CD4-positive, alpha-beta memory T cell (primary cell): ENCODE results near the gene YJU2. TPM values are rescaled to one million over a fixed set of nuclear protein-coding genes. Genes with fewer than 3 reads are reported as not detected.

Experiments
- CTCF ChIA-PET: fragments of 350-600 bp; sonication (Branson Sonifier 250); formaldehyde crosslinking; loops from one replicate; lab custom pipeline; 2021; ENCODE audit warnings: inconsistent platforms; ENCODE audit not compliant: partially characterized antibody; lab: Charles Lee
- POLR2A ChIA-PET: fragments of 350-600 bp; sonication (Branson Sonifier 250); formaldehyde crosslinking; loops from one replicate; lab custom pipeline; 2021; ENCODE audit not compliant: partially characterized antibody; lab: Charles Lee
- DNase-seq, 5 donors: peaks; one replicate each; pipeline versions ENCODE4 v3.0.0 to v3.0.0-alpha.2; 2020 to 2022; ENCODE audit warnings: mixed read lengths in 1 of 5
- H3K27ac ChIP-seq: one replicate; pipeline ENCODE4 v1.7.0; 2013; ENCODE audit warnings: low read depth, low read length
- H3K27me3 ChIP-seq: 2 replicates; pipeline ENCODE4 v1.7.0; 2013; ENCODE audit warnings: mild to moderate bottlenecking, low read length, moderate library complexity; ENCODE audit not compliant: insufficient read depth
- H3K36me3 ChIP-seq: 2 replicates; pipeline ENCODE4 v1.7.0; 2013; ENCODE audit warnings: mild to moderate bottlenecking, low read length, moderate library complexity; ENCODE audit not compliant: insufficient read depth
- H3K4me1 ChIP-seq: 2 replicates; pipeline ENCODE4 v1.7.0; 2013; ENCODE audit warnings: mild to moderate bottlenecking, low read length, moderate library complexity; ENCODE audit not compliant: insufficient read depth
- H3K4me3 ChIP-seq, 2 donors: one replicate each; pipeline ENCODE4 v1.7.0; 2013; ENCODE audit warnings: low read length in 2 of 2, mild to moderate bottlenecking in 1 of 2
- H3K9me3 ChIP-seq, 2 donors: one replicate each; pipeline ENCODE4 v1.7.0; 2013; ENCODE audit warnings: low read length in 2 of 2, control low read depth in 1 of 2; ENCODE audit not compliant: control insufficient read depth in 1 of 2
- H3K27ac Mint-ChIP-seq, 7 donors: one replicate each; pipeline ENCODE4 v1.8.0; 2020 to 2021; ENCODE audit warnings: mixed read lengths in 7 of 7, mild to moderate bottlenecking in 6 of 7, inconsistent platforms in 3 of 7, moderate library complexity in 3 of 7
- H3K27me3 Mint-ChIP-seq, 2 donors: one replicate each; pipeline ENCODE4 v1.8.0; 2020 to 2021; ENCODE audit warnings: mixed read lengths in 2 of 2
- H3K36me3 Mint-ChIP-seq, 2 donors: one replicate each; pipeline ENCODE4 v1.8.0; 2020 to 2021; ENCODE audit warnings: mixed read lengths in 2 of 2, inconsistent platforms in 1 of 2, mild to moderate bottlenecking in 1 of 2
- H3K4me1 Mint-ChIP-seq, 4 donors: one replicate each; pipeline ENCODE4 v1.8.0; 2020 to 2021; ENCODE audit warnings: mixed read lengths in 4 of 4, mild to moderate bottlenecking in 1 of 4
- H3K4me3 Mint-ChIP-seq, 8 donors: one replicate each; pipeline ENCODE4 v1.8.0; 2020 to 2021; ENCODE audit warnings: mixed read lengths in 8 of 8, mild to moderate bottlenecking in 7 of 8, moderate library complexity in 6 of 8, inconsistent platforms in 3 of 8
- H3K9me3 Mint-ChIP-seq, 8 donors: one replicate each; pipeline ENCODE4 v1.8.0; 2020 to 2021; ENCODE audit warnings: mixed read lengths in 8 of 8, mild to moderate bottlenecking in 5 of 8, inconsistent platforms in 3 of 8, moderate library complexity in 1 of 8
- intact Hi-C: fragments of 100-400 bp; cut with micrococcal nuclease; formaldehyde crosslinking; loops from one replicate; pipeline ENCODE4 v1.15.1; 2023
- polyA plus RNA-seq, 2 donors: library from polyadenylated mRNA; unstranded; fragments of 300-500 nt; fragmentation: Illumina TruSeq; gene quantifications; one replicate each; pipeline ENCODE4 v1.2.3, GENCODE V29; 2021
- total RNA-seq, 2 experiments: library from RNA; stranded (reverse); gene quantifications; one replicate each; pipeline ENCODE4 v1.2.3, GENCODE V29; 2021

The YJU2 gene
- total and polyA plus RNA-seq, 4 experiments from 2014 or later = 13.0 to 36.1 (median 28.7) TPM

GRCh38 chr19:4278010-4278409, 31.1 kb downstream of the YJU2 start:
- Mint-ChIP-seq H3K36me3 (no peaks in the 10 kb centered on the region), H3K4me3 (peak overlapping the region in 1 of 8 donors; percentile 61), H3K4me1 (no peaks in the 10 kb centered on the region), H3K9me3 (no peaks in the 10 kb centered on the region), H3K27me3 (peaks cover 13 to 23% of the 10 kb centered on the region in 2 donors), H3K27ac (no peak overlapping the region)
- intact Hi-C loops = no loop called here
- ChIA-PET CTCF (interaction anchor here (1.0 kb wide), 1 partner anchor 11 kb away, joined by 5 read pairs; no protein-coding TSS in a partner anchor), POLR2A (interaction anchor here (1.2 kb wide), 1 partner anchor 65 kb away, joined by 4 read pairs; the partner anchor contains the start of gene MPND)
- Histone ChIP-seq H3K4me1 (no peaks in the 10 kb centered on the region), H3K36me3 (no peaks in the 10 kb centered on the region), H3K4me3 (no peak overlapping the region), H3K27ac (no peak overlapping the region), H3K9me3 (no peaks in the 10 kb centered on the region), H3K27me3 (peaks cover 3% of the 10 kb centered on the region)
- DNase-seq = no peak

- CTCF ChIA-PET = interaction anchor here (1.0 kb wide), 1 partner anchor 12 kb away, joined by 5 read pairs; no protein-coding TSS in a partner anchor
- no peaks in the 10 kb centered on the region for H3K4me1 ChIP-seq
These were observed 31.8 kb downstream of the YJU2 start, which contains the start of gene SHD for GRCh38 chr19:4278419-4279266. Gene SHD, plus strand, starts transcription at chr19:4279266. Its CDS starts 798 bp downstream, at chr19:4280064.

GRCh38 chr19:4279267-4279529, 32.3 kb downstream of the YJU2 start:
- H3K27me3 Mint-ChIP-seq = peaks cover 13 to 25% of the 10 kb centered on the region in 2 donors
- Histone ChIP-seq H3K4me1 (no peaks in the 10 kb centered on the region), H3K27me3 (peaks cover 3% of the 10 kb centered on the region), H3K9me3 (no peaks in the 10 kb centered on the region), H3K36me3 (no peaks in the 10 kb centered on the region), H3K27ac (no peak overlapping the region), H3K4me3 (no peak overlapping the region)
- no peaks in the 10 kb centered on the region for H3K4me1 Mint-ChIP-seq
- no peak overlapping the region for H3K27ac Mint-ChIP-seq
- no peaks in the 10 kb centered on the region for H3K36me3 Mint-ChIP-seq
- no peak overlapping the region for H3K4me3 Mint-ChIP-seq
- no peaks in the 10 kb centered on the region for H3K9me3 Mint-ChIP-seq
- intact Hi-C loops = no loop called here
- POLR2A ChIA-PET = no interaction called here
- CTCF ChIA-PET = no interaction called here
- DNase-seq = no peak

More at GRCh38 chr19:4278419-4279266, 31.8 kb downstream of the YJU2 start, which contains the start of gene SHD:
- peak within 1 kb of the TSS in 5 of 8 donors; percentile 16 to 61 (median 29) for H3K4me3 Mint-ChIP-seq
- H3K27ac Mint-ChIP-seq = no peak within 1 kb of the TSS
- Histone ChIP-seq H3K36me3 (no peaks in the 10 kb centered on the region), H3K27ac (no peak within 1 kb of the TSS), H3K9me3 (no peaks in the 10 kb centered on the region), H3K27me3 (peaks cover 3% of the 10 kb centered on the region), H3K4me3 (no peak within 1 kb of the TSS)
- intact Hi-C loops = no loop called here
- peaks cover 13 to 25% of the 10 kb centered on the region in 2 donors for H3K27me3 Mint-ChIP-seq
- no peaks in the 10 kb centered on the region for H3K9me3 Mint-ChIP-seq
- H3K36me3 Mint-ChIP-seq = no peaks in the 10 kb centered on the region
- POLR2A ChIA-PET = interaction anchor here (1.2 kb wide), 1 partner anchor 64 kb away, joined by 4 read pairs; the partner anchor contains the start of gene MPND
- no peak for DNase-seq
- no peaks in the 10 kb centered on the region for H3K4me1 Mint-ChIP-seq

- intact Hi-C loops = no loop called here
- ChIA-PET POLR2A (no interaction called here), CTCF (no interaction called here)
- Histone ChIP-seq H3K4me1 (no peaks in the 10 kb centered on the region), H3K27ac (no peak overlapping the region), H3K36me3 (no peaks in the 10 kb centered on the region), H3K4me3 (no peak overlapping the region), H3K9me3 (no peaks in the 10 kb centered on the region), H3K27me3 (peaks cover 3% of the 10 kb centered on the region)
- Mint-ChIP-seq H3K27ac (no peak overlapping the region), H3K9me3 (no peaks in the 10 kb centered on the region), H3K36me3 (no peaks in the 10 kb centered on the region), H3K4me3 (peak overlapping the region in 4 of 8 donors; percentile 16 to 31 (median 24)), H3K27me3 (peaks cover 13 to 25% of the 10 kb centered on the region in 2 donors), H3K4me1 (no peaks in the 10 kb centered on the region)
- DNase-seq = no peak
These were observed 32.9 kb downstream of the YJU2 start for GRCh38 chr19:4279530-4280422.

DNA sequence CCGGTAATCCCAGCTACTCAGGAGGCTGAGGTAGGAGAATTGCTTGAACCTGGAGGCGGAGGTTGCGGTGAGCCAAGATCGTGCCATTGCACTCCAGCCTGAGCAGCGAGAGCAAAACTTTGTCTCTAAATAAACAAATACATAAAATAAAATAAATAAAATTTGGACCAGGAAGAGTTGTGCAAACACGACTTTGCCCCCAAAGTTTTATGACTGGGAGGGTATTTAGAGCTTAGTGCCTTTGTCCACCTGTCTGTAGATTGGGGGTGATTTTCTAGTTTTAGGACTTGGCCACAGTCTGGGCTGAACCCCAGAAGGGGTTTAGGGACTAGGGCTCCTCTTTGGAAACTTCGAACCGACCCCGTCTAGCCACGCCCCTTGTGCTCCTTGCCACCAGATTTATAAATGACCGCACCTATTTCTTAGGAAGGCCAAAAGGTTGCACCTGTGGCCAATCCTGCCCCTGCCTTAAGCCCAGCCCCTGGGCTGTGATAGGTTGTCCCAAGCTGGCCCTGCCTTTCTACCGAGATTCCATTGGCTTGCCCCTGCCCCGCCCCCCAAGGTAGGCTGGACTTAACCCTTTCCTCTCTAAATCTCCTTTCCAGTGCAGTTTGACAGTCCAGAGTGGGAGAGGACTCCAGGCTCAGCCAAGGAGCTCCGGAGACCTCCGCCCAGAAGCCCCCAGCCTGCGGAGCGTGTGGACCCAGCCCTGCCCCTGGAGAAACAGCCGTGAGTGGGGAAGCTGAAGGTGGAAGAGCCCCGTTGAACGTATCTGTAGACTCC, 37.5 kb downstream of the YJU2 start:
- Mint-ChIP-seq H3K4me3 (no peak overlapping the region), H3K4me1 (no peaks in the 10 kb centered on the region), H3K27ac (no peak overlapping the region), H3K36me3 (no peaks in the 10 kb centered on the region), H3K9me3 (no peaks in the 10 kb centered on the region), H3K27me3 (peaks cover 10 to 20% of the 10 kb centered on the region in 2 donors)
- no peak for DNase-seq
- POLR2A ChIA-PET = no interaction called here
- Histone ChIP-seq H3K4me3 (no peak overlapping the region), H3K27ac (no peak overlapping the region), H3K36me3 (no peaks in the 10 kb centered on the region), H3K27me3 (peaks cover 3% of the 10 kb centered on the region), H3K4me1 (no peaks in the 10 kb centered on the region), H3K9me3 (no peaks in the 10 kb centered on the region)
- intact Hi-C loops = no loop called here
- CTCF ChIA-PET = interaction anchor here (0.8 kb wide), 1 partner anchor 18 kb away, joined by 4 read pairs; no protein-coding TSS in a partner anchor

GRCh38 chr19:4284974-4285373, 38.1 kb downstream of the YJU2 start:
- intact Hi-C loops = no loop called here
- H3K4me3 Mint-ChIP-seq = no peak overlapping the region
- no peak for DNase-seq
- no peaks in the 10 kb centered on the region for H3K4me1 Mint-ChIP-seq
- H3K36me3 Mint-ChIP-seq = no peaks in the 10 kb centered on the region
- no peaks in the 10 kb centered on the region for H3K9me3 Mint-ChIP-seq
- CTCF ChIA-PET = interaction anchor here (0.8 kb wide), 1 partner anchor 18 kb away, joined by 4 read pairs; no protein-coding TSS in a partner anchor
- POLR2A ChIA-PET = no interaction called here
- no peak overlapping the region for H3K27ac ChIP-seq
- H3K27ac Mint-ChIP-seq = no peak overlapping the region
- H3K27me3 ChIP-seq = peaks cover under 1% of the 10 kb centered on the region
- H3K4me1 ChIP-seq = no peaks in the 10 kb centered on the region
- H3K4me3 ChIP-seq = no peak overlapping the region
- H3K27me3 Mint-ChIP-seq = peaks cover 10 to 16% of the 10 kb centered on the region in 2 donors
- H3K36me3 ChIP-seq = no peaks in the 10 kb centered on the region
- no peaks in the 10 kb centered on the region for H3K9me3 ChIP-seq
